Measurements from ENCODE around the gene CD40LG.

- TF ChIP-seq, protein P1, sequence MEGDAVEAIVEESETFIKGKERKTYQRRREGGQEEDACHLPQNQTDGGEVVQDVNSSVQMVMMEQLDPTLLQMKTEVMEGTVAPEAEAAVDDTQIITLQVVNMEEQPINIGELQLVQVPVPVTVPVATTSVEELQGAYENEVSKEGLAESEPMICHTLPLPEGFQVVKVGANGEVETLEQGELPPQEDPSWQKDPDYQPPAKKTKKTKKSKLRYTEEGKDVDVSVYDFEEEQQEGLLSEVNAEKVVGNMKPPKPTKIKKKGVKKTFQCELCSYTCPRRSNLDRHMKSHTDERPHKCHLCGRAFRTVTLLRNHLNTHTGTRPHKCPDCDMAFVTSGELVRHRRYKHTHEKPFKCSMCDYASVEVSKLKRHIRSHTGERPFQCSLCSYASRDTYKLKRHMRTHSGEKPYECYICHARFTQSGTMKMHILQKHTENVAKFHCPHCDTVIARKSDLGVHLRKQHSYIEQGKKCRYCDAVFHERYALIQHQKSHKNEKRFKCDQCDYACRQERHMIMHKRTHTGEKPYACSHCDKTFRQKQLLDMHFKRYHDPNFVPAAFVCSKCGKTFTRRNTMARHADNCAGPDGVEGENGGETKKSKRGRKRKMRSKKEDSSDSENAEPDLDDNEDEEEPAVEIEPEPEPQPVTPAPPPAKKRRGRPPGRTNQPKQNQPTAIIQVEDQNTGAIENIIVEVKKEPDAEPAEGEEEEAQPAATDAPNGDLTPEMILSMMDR (IDR thresholded peaks at IDR 0.05; ENCODE audit: poor library complexity, severe bottlenecking): no peak
- no peak for TF ChIP-seq EZH2 (IDR thresholded peaks at IDR 0.05; ENCODE audit: borderline replicate concordance, insufficient read depth, low read length, poor library complexity, severe bottlenecking)
These were observed 24.6 kb upstream of the CD40LG start for GRCh38 chrX:136623396-136623795.
